Measurements from ENCODE around the gene RSPRY1. TPM values are rescaled to one million over a fixed set of nuclear protein-coding genes. Genes with fewer than 3 reads are reported as not detected.

Gene RSPRY1
- total RNA-seq, 2 donors from 2014 or later: 28.7 to 32.5 TPM

DNA sequence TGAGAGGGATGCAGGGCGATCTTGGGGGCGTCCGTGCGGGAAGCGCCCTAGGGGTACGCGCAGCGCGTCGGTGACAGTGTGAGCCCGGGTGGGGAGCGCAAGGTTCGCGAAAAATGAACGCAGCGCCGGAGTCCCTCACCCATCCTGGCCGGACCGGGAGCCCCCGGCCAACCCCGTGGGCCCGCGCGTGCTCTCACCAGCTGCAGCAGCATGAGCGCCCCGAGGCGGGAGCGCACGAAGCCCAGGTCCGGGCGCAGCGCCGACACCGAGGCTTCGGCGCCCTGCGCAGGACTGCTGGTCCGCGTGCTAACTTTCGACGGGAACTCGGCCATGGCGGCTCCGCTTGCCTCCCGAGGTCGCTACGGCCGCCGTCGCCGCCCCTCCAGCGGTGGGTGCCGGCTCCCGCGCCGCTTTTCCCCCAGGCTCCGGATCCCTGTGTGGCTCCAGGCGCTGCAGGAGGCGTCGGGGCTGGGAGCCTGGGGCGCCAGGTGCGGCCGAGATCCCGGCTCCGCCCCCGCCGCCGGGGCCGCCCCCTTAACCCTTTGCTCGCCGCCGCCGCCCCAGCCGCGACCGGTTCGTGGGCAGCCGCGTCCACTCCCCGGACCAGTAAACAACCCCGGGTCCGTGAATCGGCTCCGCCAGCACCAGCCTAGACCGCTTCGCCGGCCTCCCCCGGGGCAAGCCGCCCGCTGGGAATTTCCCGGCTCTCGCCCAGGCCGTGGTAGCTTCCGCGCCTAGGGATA lies 98.3 kb downstream of the RSPRY1 start, which contains the start of gene PLLP:
TSS of gene PLLP (minus strand) at position 464 of the 743 bp plus-strand sequence. CDS start at position 332, 132 bp downstream.
- Histone ChIP-seq H3K4me1 (ENCODE audit: control insufficient read depth in 1 of 2, low read depth in 2 of 2) (peaks cover 6 to 15% of the 10 kb centered on the region in 2 donors), H3K27ac (no peak within 1 kb of the TSS), H3K36me3 (no peaks in the 10 kb centered on the region), H3K27me3 (replicated peaks; ENCODE audit: insufficient read depth) (peaks cover 4% of the 10 kb centered on the region), H3K9me3 (no peaks in the 10 kb centered on the region), H3K4me3 (peak within 1 kb of the TSS; percentile 80)
- DNase-seq (ENCODE audit: low spot score) (no peak), ATAC-seq (ENCODE audit: insufficient number of reproducible peaks, low FRiP score, low read depth) (peak; percentile 23)
- TF ChIP-seq, protein P1, sequence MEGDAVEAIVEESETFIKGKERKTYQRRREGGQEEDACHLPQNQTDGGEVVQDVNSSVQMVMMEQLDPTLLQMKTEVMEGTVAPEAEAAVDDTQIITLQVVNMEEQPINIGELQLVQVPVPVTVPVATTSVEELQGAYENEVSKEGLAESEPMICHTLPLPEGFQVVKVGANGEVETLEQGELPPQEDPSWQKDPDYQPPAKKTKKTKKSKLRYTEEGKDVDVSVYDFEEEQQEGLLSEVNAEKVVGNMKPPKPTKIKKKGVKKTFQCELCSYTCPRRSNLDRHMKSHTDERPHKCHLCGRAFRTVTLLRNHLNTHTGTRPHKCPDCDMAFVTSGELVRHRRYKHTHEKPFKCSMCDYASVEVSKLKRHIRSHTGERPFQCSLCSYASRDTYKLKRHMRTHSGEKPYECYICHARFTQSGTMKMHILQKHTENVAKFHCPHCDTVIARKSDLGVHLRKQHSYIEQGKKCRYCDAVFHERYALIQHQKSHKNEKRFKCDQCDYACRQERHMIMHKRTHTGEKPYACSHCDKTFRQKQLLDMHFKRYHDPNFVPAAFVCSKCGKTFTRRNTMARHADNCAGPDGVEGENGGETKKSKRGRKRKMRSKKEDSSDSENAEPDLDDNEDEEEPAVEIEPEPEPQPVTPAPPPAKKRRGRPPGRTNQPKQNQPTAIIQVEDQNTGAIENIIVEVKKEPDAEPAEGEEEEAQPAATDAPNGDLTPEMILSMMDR (IDR thresholded peaks at IDR 0.05): no peak

DNA sequence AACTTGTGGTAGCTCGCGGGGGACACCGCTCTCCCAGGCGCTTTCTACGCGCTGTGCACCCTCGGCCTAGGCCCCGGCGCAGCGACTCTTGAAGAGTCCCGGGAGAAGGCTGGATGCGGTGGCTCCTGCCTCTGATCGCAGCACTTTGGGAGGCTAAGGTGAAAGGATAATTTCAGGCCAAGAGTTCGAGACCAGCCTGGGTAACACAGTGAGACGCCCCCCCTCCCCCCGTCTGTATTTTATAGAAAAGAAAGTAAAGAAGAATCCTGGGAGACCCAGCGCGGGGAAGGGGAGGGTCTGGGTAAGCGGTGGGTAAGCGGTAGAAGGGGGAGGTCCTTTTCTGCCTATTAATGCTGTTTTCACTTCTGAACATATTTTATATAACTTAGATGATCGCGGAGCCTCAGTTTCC lies 98.8 kb downstream of the RSPRY1 start:
- Histone ChIP-seq H3K9me3 (no peaks in the 10 kb centered on the region), H3K27ac (no peak overlapping the region), H3K36me3 (no peaks in the 10 kb centered on the region), H3K4me3 (peak overlapping the region; percentile 80), H3K27me3 (replicated peaks; ENCODE audit: insufficient read depth) (peaks cover 4% of the 10 kb centered on the region), H3K4me1 (ENCODE audit: control insufficient read depth in 1 of 2, low read depth in 2 of 2) (peaks cover 6 to 15% of the 10 kb centered on the region in 2 donors)
- no peak for DNase-seq (ENCODE audit: low spot score)
- TF ChIP-seq, protein P1 (IDR thresholded peaks at IDR 0.05): no peak
- ATAC-seq (ENCODE audit: insufficient number of reproducible peaks, low FRiP score, low read depth): no peak

- TF ChIP-seq, protein P1 (IDR thresholded peaks at IDR 0.05): no peak
- no peak for DNase-seq (ENCODE audit: low spot score)
- Histone ChIP-seq H3K36me3 (no peaks in the 10 kb centered on the region), H3K27me3 (replicated peaks; ENCODE audit: insufficient read depth) (peaks cover 4% of the 10 kb centered on the region), H3K4me1 (ENCODE audit: control insufficient read depth in 1 of 2, low read depth in 2 of 2) (peaks cover 6 to 15% of the 10 kb centered on the region in 2 donors), H3K27ac (no peak overlapping the region), H3K4me3 (no peak overlapping the region), H3K9me3 (no peaks in the 10 kb centered on the region)
- ATAC-seq (ENCODE audit: insufficient number of reproducible peaks, low FRiP score, low read depth): no peak
Measured at GRCh38 chr16:57285379-57285778, 99.2 kb downstream of the RSPRY1 start.

- H3K27me3 ChIP-seq (replicated peaks; ENCODE audit: insufficient read depth): no peaks in the 10 kb centered on the region
- H3K27ac ChIP-seq: no peak overlapping the region
- H3K36me3 ChIP-seq: no peaks in the 10 kb centered on the region
- H3K4me1 ChIP-seq (ENCODE audit: control insufficient read depth in 1 of 2, low read depth in 2 of 2): peaks cover 4 to 5% of the 10 kb centered on the region in 2 donors
- DNase-seq (ENCODE audit: low spot score): no peak
- no peaks in the 10 kb centered on the region for H3K9me3 ChIP-seq
- TF ChIP-seq, protein P1 (IDR thresholded peaks at IDR 0.05): no peak
- no peak overlapping the region for H3K4me3 ChIP-seq
- ATAC-seq (ENCODE audit: insufficient number of reproducible peaks, low FRiP score, low read depth): no peak
Measured at GRCh38 chr16:57289391-57290257, 103.5 kb downstream of the RSPRY1 start.

Other genes with a start within 250 kb of the RSPRY1 start
- not detected for gene CETP, start 224.4 kb upstream of the RSPRY1 start, total RNA-seq
- 10 to 100 TPM; 51.0 to 54.4 TPM for gene NLRC5, start 196.8 kb upstream of the RSPRY1 start, total RNA-seq
- gene CPNE2, start 93.7 kb upstream of the RSPRY1 start, total RNA-seq: 10 to 100 TPM; 28.3 to 47.4 TPM
- gene PSME3IP1, start 290 bp upstream of the RSPRY1 start, total RNA-seq: 10 to 100 TPM; 39.1 to 64.8 TPM
- gene ARL2BP, start 58.9 kb downstream of the RSPRY1 start, total RNA-seq: 10 to 100 TPM; 54.7 to 64.0 TPM
- gene PLLP, start 98.3 kb downstream of the RSPRY1 start, total RNA-seq: 1 to 10 TPM; 3.1 to 8.6 TPM
- gene CCL22, start 172.5 kb downstream of the RSPRY1 start, total RNA-seq: not detected
- gene CX3CL1, start 186.2 kb downstream of the RSPRY1 start, total RNA-seq: 100 to 1,000 TPM; 106 to 117 TPM
- gene CCL17, start 218.4 kb downstream of the RSPRY1 start, total RNA-seq: not detected